SIG-M5 treated with dmso at 0.1 percent for 504 hours (cell line): Measurements from ENCODE around the gene MRFAP1.

ENCODE experiments used
- DNase-seq: peaks from one replicate; lab custom pipeline; 2025; ENCODE audit not compliant: unreplicated experiment; lab: John Stamatoyannopoulos, UW

Gene MRFAP1

GRCh38 chr4:6689506-6689960 lies 49.0 kb downstream of the MRFAP1 start:
- DNase-seq, result no peak
